ENCODE measurements around the gene SYTL3.

DNA sequence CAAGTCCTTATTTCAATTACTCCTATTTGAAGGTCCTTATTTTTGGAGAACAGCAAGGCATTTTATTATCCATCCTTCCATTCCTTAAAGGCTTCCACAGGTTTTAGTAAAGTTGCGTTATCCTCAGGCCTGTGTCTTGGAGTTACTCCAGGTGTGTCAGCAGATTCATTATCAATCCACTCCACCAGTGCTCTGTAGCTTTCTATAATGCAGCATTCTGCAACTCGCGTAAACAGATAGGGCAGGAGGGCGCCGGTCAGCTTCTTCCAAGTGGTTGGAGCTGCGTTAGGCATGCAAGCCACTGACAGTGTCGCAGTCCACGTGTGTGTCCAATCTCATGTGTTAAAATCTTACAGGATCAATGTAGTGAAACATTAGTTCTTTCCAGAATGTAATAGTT is 75.8 kb downstream of the SYTL3 start:
- no peak for TF ChIP-seq NFRKB (IDR thresholded peaks at IDR 0.05)
- no peak for TF ChIP-seq ZNF384 (IDR thresholded peaks at IDR 0.05)
- no peak for TF ChIP-seq ARNT (IDR thresholded peaks at IDR 0.05)
- TF ChIP-seq BHLHE40 (IDR thresholded peaks at IDR 0.05; ENCODE audit: borderline replicate concordance), result no peak
- no peak for TF ChIP-seq SP1 (IDR thresholded peaks at IDR 0.05)
- no peak for TF ChIP-seq FOXM1 (IDR thresholded peaks at IDR 0.05; ENCODE audit: borderline replicate concordance)
- no peak for TF ChIP-seq TARDBP (IDR thresholded peaks at IDR 0.05)
- no peak for TF ChIP-seq ELF4 (IDR thresholded peaks at IDR 0.05)
- TF ChIP-seq, protein P1, sequence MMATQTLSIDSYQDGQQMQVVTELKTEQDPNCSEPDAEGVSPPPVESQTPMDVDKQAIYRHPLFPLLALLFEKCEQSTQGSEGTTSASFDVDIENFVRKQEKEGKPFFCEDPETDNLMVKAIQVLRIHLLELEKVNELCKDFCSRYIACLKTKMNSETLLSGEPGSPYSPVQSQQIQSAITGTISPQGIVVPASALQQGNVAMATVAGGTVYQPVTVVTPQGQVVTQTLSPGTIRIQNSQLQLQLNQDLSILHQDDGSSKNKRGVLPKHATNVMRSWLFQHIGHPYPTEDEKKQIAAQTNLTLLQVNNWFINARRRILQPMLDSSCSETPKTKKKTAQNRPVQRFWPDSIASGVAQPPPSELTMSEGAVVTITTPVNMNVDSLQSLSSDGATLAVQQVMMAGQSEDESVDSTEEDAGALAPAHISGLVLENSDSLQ (IDR thresholded peaks at IDR 0.05), result no peak
- no peak for TF ChIP-seq SUZ12 (IDR thresholded peaks at IDR 0.05)
- TF ChIP-seq FOXK2 (IDR thresholded peaks at IDR 0.05), result no peak

Measured in HEK293T (cell line).